Measurements from ENCODE around the gene PHKB.
A peak's percentile ranks its signal among the peaks of the same experiment; 100 is the strongest.

Gene PHKB

GRCh38 chr16:47731252-47731651, 270.1 kb downstream of the PHKB start:
- DNase-seq (ENCODE audit: low read depth): peak; percentile 47

GRCh38 chr16:47732122-47732521, 271.0 kb downstream of the PHKB start:
- no peak for DNase-seq (ENCODE audit: low read depth)

- DNase-seq (ENCODE audit: low read depth): peak; percentile 62
Measured at GRCh38 chr16:47732523-47733111, 271.5 kb downstream of the PHKB start.

- no peak for DNase-seq (ENCODE audit: low read depth)
Measured at GRCh38 chr16:47734081-47734857, 273.1 kb downstream of the PHKB start.

GRCh38 chr16:47734987-47735594, 274.0 kb downstream of the PHKB start:
- no peak for DNase-seq (ENCODE audit: low read depth)

GRCh38 chr16:47750371-47750770, 289.2 kb downstream of the PHKB start:
- no peak for DNase-seq (ENCODE audit: low read depth)
